ENCODE results near the gene BLM.

GRCh38 chr15:90840954-90841353 lies 123.8 kb downstream of the BLM start:
- TF ChIP-seq POLR2A (IDR thresholded peaks at IDR 0.05; ENCODE audit: low read depth, low read length) (no peak), TAF1 (IDR thresholded peaks at IDR 0.05; ENCODE audit: borderline replicate concordance, low read depth, low read length) (no peak), POLR2AphosphoS5 (IDR thresholded peaks at IDR 0.05; ENCODE audit: low read depth, low read length) (no peak)

Data from GM12892 (cell line).